Heart left ventricle (tissue), 13 donors: ENCODE results near the gene EDA.

ENCODE experiments used
- CTCF ChIP-seq, 12 donors: fragments of 200-600 bp; sonication (generic) in 4 of 12; IDR thresholded peaks; one replicate each; pipeline versions ENCODE4 v1.5.0 to v1.8.0; 2018 to 2022; ENCODE audit warnings: antibody characterized with exemption in 12 of 12, mild to moderate bottlenecking in 5 of 12
- POLR2A ChIP-seq, 2 donors: fragments of 450-650 bp; IDR thresholded peaks; one replicate each; pipeline ENCODE4 v1.6.1; 2017; ENCODE audit warnings: antibody characterized with exemption in 2 of 2, mild to moderate bottlenecking in 2 of 2, moderate library complexity in 2 of 2
- donor health status: ischemic (EF 13 %, LVEDD 7.1; RV severe dilation, severe dysfunction).
- donor health status: DM: no; HTN: yes; CAD: no.
- donor health status: DM: no; HTN: no; CAD: no.
- donor health status: ischemic (EF 25% LVEDD 6.9; RV normal size, moderate dysfunction).
- donor health status: ischemic (EF 25% LVEDD 5.7; RV mildly dilated, moderate dysfunction).
- donor health status: ischemic (EF 35%, LVEDD 5.7; RV mildly dilated, moderate dysfunction).
- donor health status: nonischemic (EF 11% LVEDD 7.7; RV severe dilation, severe dysfunction).
- donor health status: DM: yes; HTN: yes; CAD: no.
- donor health status: PGD.
- donor health status: ischemic (EF 29% LVEDD 5.4; RV normal size, mild dysfunction).
- donor health status: nonischemic (EF 23%, LVEDD 6.1; RV moderate dilation, normal function).

GRCh38 chrX:70016513-70016912 is 400.6 kb downstream of the EDA start:
- TF ChIP-seq CTCF (IDR thresholded peaks at IDR 0.05): no peak
- no peak for TF ChIP-seq POLR2A (IDR thresholded peaks at IDR 0.05)
